Thoracic aorta (tissue), 2 donors: ENCODE measurements around the gene CCDC194. TPM values are rescaled to one million over a fixed set of nuclear protein-coding genes. Genes with fewer than 3 reads are reported as not detected.
A peak's percentile ranks its signal among the peaks of the same experiment; 100 is the strongest.

ENCODE experiments used
- ATAC-seq: fragments of 150-250 bp; one replicate; pipeline ENCODE4 v1.8.0; 2017; ENCODE audit warnings: low read depth; ENCODE audit not compliant: insufficient number of reproducible peaks, low FRiP score
- DNase-seq: peaks from one replicate; pipeline ENCODE4 v3.0.0-alpha.2; 2020; ENCODE audit warnings: low spot score
- H3K27ac ChIP-seq, 2 donors: fragments of 200-600 bp; sonication (generic); 1 replicate in 1 of 2; 2 replicates in 1 of 2; pipeline ENCODE4 v1.5.1; 2016; ENCODE audit warnings: mild to moderate bottlenecking in 2 of 2, moderate library complexity in 2 of 2
- H3K27me3 ChIP-seq: fragments of 200-600 bp; sonication (generic); replicated peaks from 2 replicates; pipeline ENCODE4 v1.6.0; 2016; ENCODE audit warnings: mild to moderate bottlenecking; ENCODE audit not compliant: insufficient read depth
- H3K36me3 ChIP-seq: fragments of 200-600 bp; sonication (generic); one replicate; pipeline ENCODE4 v1.5.1; 2016
- H3K4me1 ChIP-seq, 2 donors: fragments of 200-600 bp; sonication (generic); 1 replicate in 1 of 2; 2 replicates in 1 of 2; pipeline versions ENCODE4 v1.5.1 to v1.6.0; 2016; ENCODE audit warnings: low read depth in 2 of 2, mild to moderate bottlenecking in 1 of 2; ENCODE audit not compliant: control insufficient read depth in 1 of 2
- H3K4me3 ChIP-seq: fragments of 200-600 bp; sonication (generic); 2 replicates; pipeline ENCODE4 v1.5.1; 2016; ENCODE audit warnings: mild to moderate bottlenecking
- H3K9me3 ChIP-seq: fragments of 200-600 bp; sonication (generic); 2 replicates; pipeline ENCODE4 v1.5.1; 2016
- total RNA-seq, 2 donors: library from RNA; depleted of rRNA; stranded (reverse); fragments of >200 nt; gene quantifications; one replicate each; pipeline versions ENCODE4 v1.1.0 to v1.2.3, GENCODE V29; 2016
- TF ChIP-seq, protein P1 (sequence below): fragments of 200-600 bp; sonication (generic); IDR thresholded peaks from one replicate; pipeline ENCODE4 v1.5.1; 2019; ENCODE audit warnings: antibody characterized with exemption

Gene CCDC194
- total RNA-seq, 2 donors from 2014 or later = not detected

DNA sequence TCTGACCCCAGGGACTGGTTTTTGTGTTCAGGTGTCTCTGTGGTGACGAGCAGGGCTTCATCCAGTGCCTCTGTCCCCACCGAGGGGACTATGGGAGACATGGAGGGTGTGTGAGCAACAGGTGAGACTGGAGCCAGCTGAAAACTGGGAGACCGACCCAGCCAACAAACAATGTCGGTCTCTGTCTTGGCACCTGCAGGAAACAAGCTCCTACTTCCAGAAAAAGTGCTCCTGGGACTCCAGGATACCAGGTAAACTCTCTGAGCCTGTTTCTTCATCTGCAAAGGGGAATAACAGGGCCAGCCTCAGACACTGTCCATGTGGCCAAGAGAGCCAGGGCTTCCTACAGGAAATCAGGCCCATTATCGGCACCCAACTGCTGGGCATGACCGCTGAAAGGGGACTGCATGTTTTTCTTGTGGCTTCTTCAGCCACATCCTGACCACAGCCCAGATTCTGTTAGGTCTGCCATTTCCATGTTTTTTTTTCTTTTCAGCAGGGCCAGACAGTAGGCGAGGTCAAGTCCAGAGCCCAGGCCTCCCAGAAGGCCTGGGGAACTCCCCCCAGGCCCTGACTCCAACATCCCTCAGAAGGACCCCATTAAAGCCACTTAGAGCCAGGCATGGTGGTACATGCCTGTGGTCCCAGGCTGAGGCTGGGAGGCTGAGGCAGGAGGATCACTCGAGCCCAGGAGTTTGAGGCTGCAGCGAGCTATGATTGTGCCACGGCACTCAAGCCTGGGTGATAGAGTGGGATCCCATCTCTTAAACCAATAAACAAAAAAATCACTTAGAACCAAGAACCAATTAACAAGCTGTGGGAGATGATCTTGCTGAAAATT is 12.3 kb upstream of the CCDC194 start:
- H3K4me1 ChIP-seq = peaks cover 22 to 35% of the 10 kb centered on the region in 2 donors
- TF ChIP-seq, protein P1, sequence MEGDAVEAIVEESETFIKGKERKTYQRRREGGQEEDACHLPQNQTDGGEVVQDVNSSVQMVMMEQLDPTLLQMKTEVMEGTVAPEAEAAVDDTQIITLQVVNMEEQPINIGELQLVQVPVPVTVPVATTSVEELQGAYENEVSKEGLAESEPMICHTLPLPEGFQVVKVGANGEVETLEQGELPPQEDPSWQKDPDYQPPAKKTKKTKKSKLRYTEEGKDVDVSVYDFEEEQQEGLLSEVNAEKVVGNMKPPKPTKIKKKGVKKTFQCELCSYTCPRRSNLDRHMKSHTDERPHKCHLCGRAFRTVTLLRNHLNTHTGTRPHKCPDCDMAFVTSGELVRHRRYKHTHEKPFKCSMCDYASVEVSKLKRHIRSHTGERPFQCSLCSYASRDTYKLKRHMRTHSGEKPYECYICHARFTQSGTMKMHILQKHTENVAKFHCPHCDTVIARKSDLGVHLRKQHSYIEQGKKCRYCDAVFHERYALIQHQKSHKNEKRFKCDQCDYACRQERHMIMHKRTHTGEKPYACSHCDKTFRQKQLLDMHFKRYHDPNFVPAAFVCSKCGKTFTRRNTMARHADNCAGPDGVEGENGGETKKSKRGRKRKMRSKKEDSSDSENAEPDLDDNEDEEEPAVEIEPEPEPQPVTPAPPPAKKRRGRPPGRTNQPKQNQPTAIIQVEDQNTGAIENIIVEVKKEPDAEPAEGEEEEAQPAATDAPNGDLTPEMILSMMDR = no peak
- no peaks in the 10 kb centered on the region for H3K36me3 ChIP-seq
- no peak for ATAC-seq
- peak overlapping the region; percentile 70 for H3K4me3 ChIP-seq
- no peaks in the 10 kb centered on the region for H3K9me3 ChIP-seq
- peak overlapping the region; percentile 64 to 72 for H3K27ac ChIP-seq
- no peak for DNase-seq
- H3K27me3 ChIP-seq = no peaks in the 10 kb centered on the region

DNA sequence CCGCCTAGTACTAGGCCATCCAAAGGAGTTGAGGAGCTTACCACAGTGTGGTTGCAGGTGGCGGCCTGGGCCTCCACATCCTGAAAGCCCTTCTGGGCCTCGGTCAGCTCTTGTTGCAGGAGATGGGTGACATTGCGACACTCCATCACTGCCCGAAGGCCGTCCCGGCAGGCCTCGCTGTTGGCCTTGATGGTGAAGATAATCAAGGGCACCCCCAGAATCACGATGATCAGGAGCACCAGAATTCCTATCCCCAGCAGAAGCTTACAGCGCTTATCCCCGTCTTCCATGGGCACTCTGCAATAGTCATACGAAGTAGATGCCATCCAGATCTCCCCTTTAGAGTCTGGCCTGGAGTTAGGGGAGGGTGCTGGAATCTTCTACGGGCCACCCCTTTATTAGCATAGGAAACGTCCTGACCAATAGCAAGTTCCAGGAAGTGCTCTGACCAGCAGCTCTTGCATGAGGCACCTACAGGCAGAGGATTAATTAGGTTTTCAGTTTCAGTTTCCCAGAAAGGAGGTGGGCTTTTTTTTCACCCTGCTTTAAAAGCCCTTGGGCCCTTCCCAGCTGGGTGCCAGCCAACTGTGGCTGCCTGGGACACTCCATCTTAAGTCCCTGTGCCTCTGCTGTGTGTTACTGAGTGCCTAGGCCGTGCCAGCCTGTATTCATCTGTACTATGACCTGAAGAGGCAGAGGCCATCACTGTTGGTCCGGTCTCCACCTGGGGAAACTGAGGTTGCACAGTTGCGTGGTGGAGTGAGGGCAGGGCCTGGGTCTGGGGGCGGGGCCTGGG is 11.5 kb upstream of the CCDC194 start, which contains the start of gene BST2:
TSS of gene BST2 (minus strand) at position 381 of the 796 bp plus-strand sequence. CDS start at position 326, 55 bp downstream.
- no peaks in the 10 kb centered on the region for H3K9me3 ChIP-seq
- peak within 1 kb of the TSS; percentile 64 to 72 for H3K27ac ChIP-seq
- ATAC-seq (peak; percentile 80), DNase-seq (peak; percentile 20)
- no peaks in the 10 kb centered on the region for H3K36me3 ChIP-seq
- peaks cover 22 to 35% of the 10 kb centered on the region in 2 donors for H3K4me1 ChIP-seq
- H3K27me3 ChIP-seq = no peaks in the 10 kb centered on the region
- peak within 1 kb of the TSS; percentile 70 for H3K4me3 ChIP-seq
- TF ChIP-seq, protein P1 = no peak

DNA sequence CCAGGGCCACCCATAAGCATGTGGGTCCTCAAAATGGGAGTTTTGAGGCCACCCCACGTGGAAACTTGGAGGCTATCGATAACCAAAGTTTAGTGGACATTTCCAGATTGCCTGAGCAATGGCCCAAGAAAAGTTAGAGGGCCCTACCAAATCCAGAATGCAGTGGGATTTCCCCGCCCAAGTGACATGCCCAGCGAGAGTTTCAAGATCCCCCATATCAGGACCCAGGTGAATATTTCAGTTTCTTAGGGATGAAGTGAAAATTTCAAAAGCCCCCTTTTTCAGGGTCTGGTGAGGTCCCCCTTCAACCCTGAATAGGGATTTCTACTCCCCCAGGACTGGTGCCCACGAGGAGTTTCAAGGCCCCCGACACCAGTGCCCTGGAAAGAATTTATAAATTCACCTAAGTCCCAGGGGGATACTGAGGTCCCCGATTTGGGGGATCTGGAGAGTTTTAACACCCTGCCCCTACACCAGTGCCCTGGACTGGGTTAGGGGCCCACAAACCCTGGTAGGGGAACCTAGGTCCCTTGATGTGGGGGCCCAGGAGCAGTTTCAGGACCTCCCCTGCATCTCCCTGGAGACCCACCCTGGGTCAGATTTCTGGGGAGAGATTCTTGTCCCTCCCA is 10.7 kb upstream of the CCDC194 start:
- no peaks in the 10 kb centered on the region for H3K9me3 ChIP-seq
- no peak for ATAC-seq
- H3K27me3 ChIP-seq = no peaks in the 10 kb centered on the region
- H3K27ac ChIP-seq = peak overlapping the region; percentile 39 to 64
- H3K4me3 ChIP-seq = peak overlapping the region; percentile 70
- H3K4me1 ChIP-seq = peaks cover 22 to 35% of the 10 kb centered on the region in 2 donors
- TF ChIP-seq, protein P1 = no peak
- H3K36me3 ChIP-seq = no peaks in the 10 kb centered on the region
- DNase-seq = no peak

DNA sequence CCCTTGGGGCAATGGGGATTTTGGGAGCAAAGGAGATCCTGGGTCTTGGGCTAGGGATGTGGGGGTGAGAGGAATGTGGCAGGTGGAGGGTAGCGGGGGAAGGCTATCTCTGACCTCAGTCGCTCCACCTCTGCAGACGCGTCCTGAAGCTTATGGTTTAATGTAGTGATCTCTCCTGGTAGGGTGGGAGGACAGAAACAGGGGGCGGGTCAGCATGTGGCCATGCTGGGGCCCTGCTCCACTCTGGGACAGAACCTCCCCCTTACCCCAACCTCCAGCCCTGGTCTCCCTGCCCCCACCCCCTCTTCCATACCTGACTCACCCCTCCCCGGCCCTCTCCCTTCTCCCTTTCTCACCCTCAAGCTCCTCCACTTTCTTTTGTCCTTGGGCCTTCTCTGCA is 10.0 kb upstream of the CCDC194 start:
- no peaks in the 10 kb centered on the region for H3K36me3 ChIP-seq
- DNase-seq (no peak), ATAC-seq (no peak)
- TF ChIP-seq, protein P1 = no peak
- peak overlapping the region; percentile 70 for H3K4me3 ChIP-seq
- peaks cover 22 to 35% of the 10 kb centered on the region in 2 donors for H3K4me1 ChIP-seq
- no peak overlapping the region for H3K27ac ChIP-seq
- no peaks in the 10 kb centered on the region for H3K9me3 ChIP-seq
- no peaks in the 10 kb centered on the region for H3K27me3 ChIP-seq
